ENCODE results near the gene TUBB8.
"Not testable (repeated sequence)": the region's sequence is repeated elsewhere in the genome, so short reads cannot be mapped to it uniquely, and the experiment has no call there.

TUBB8 gene

DNA sequence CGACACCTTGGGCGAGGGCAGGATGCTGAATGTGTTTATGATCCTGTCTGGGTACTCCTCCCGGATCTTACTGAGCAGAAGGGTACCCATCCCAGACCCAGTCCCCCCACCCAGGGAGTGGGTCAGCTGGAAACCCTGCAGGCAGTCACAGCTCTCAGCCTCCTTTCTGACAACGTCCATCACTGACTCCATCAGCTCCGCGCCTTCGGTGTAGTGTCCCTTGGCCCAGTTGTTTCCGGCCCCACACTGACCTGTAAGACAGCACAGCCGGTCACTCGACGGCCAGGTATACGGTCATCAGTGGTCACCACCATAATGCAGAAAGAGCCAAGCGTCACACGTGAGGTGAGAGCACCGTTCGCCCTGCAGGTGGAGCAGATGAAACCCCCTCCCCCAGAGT lies 1.2 kb downstream of the TUBB8 start:
- DNase-seq: not testable (repeated sequence)

DNA sequence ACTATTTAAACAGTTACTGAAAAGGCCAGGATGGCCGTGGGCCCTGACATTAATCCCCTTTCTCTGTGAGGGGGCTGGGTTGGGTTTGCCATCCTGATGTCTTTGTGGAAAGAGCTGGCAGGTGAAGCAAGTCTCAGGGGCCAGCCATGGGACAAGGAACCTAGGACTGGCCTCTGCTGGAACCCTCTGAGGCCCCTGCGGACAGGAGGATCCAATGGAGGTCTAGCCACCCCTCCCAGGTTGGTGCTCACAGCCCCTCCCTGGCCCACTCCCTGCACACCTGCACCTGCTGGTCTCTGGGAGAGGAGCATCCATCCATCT lies 35.8 kb downstream of the TUBB8 start:
- not testable (repeated sequence) for DNase-seq

DNA sequence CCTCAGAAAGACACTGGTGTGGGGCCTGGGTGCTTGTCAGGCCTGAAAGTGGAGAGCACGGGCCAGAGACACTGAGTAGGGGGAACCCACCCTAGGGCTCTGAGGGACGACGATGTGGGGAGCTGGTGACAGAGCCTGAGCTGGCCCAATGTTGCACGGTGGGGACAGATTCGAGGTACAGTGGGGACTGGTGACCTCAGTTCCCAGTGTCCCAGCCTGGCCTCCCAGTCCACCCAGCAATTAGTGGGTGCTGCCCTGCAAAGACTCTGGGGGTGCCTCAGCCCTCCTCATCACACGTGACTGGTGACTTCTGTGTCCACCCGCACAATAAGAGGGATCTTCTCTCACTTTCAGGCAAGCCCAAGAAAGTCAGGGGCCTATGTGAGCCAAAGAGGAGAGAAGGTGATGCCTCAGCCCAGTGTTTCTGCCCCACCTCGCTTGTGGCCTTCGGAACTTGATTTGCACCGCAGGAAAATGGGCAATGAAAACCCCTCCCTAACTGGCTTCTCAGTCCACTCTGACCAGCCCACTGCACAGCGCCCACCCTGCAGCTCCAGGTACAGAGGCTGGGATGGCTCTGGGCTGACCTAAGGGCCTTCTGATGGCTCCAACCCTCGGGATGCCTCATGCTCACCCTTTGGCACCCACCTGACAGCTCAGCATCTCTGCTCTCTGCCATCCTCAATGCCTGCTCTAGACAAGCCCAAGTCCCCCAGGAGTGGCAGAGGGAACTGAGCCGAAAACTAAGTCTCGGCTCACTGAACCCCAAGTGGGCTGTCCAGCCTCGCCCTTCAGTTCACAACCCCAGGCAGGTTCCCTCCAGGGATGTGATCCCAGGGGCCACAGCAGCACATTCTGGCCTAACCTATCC lies 36.4 kb downstream of the TUBB8 start:
- not testable (repeated sequence) for DNase-seq

DNA sequence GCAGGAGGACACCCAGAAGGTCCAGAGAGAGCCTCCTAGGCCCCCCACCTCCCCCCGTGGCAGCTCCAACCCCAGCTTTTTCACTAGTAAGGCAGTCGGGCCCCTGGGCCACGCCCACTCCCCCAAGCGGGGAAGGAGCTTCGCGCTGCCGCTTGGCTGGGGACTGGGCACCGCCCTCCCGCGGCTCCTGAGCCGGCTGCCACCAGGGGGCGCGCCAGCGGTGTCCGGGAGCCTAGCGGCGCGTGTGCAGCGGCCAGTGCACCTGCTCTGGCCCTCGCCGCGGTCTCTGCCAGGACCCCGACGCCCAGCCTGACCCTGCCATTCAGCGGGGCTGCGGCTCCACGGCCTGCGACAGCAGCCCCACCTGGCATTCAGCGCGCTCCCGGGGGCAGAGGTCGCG lies 37.8 kb downstream of the TUBB8 start:
- DNase-seq: not testable (repeated sequence)

DNA sequence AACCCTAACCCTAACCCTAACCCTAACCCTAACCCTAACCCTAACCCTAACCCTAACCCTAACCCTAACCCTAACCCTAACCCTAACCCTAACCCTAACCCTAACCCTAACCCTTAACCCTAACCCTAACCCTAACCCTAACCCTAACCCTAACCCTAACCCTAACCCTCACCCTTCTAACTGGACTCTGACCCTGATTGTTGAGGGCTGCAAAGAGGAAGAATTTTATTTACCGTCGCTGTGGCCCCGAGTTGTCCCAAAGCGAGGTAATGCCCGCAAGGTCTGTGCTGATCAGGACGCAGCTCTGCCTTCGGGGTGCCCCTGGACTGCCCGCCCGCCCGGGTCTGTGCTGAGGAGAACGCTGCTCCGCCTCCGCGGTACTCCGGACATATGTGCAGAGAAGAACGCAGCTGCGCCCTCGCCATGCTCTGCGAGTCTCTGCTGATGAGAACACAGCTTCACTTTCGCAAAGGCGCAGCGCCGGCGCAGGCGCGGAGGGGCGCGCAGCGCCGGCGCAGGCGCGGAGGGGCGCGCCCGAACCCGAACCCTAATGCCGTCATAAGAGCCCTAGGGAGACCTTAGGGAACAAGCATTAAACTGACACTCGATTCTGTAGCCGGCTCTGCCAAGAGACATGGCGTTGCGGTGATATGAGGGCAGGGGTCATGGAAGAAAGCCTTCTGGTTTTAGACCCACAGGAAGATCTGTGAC lies 38.7 kb downstream of the TUBB8 start:
- not testable (repeated sequence) for DNase-seq

All from right kidney (tissue), 1 donor.